OCI-LY7 (cell line): ENCODE results near the gene RASIP1. TPM values are rescaled to one million over a fixed set of nuclear protein-coding genes. Genes with fewer than 3 reads are reported as not detected.

ENCODE experiments used
- BruUV-seq: library from RNA; stranded (reverse); fragments of 400-500 nt; replicated peaks from 2 replicates; lab custom pipeline; 2021; lab: Mats Ljungman, UMichigan
- CTCF ChIA-PET: fragments of 300-600 bp; sonication (Branson Sonifier 250); formaldehyde crosslinking; loops from one replicate; lab custom pipeline; 2022; ENCODE audit warnings: antibody characterized with exemption; ENCODE audit not compliant: unreplicated experiment; lab: Charles Lee
- POLR2A ChIA-PET: fragments of 300-600 bp; sonication (Branson Sonifier 250); formaldehyde crosslinking; loops from one replicate; lab custom pipeline; 2022; ENCODE audit warnings: antibody characterized with exemption; lab: Charles Lee
- DNase-seq: peaks from one replicate; pipeline ENCODE4 v3.0.0-alpha.2; 2015; ENCODE audit warnings: low spot score
- H2AFZ ChIP-seq: fragments of 200-600 bp; sonication (generic), shearing (Covaris generic); 2 replicates; pipeline ENCODE4 v1.6.1; 2014; ENCODE audit warnings: mild to moderate bottlenecking, antibody characterized with exemption, low read length, moderate library complexity
- H3K27ac ChIP-seq: fragments of 200-600 bp; sonication (generic); 2 replicates; pipeline ENCODE4 v1.5.1; 2014; ENCODE audit warnings: mixed run types, low read depth, mild to moderate bottlenecking, moderate library complexity, low read length, inconsistent platforms; ENCODE audit not compliant: poor library complexity, severe bottlenecking
- H3K36me3 ChIP-seq: fragments of 200-600 bp; sonication (generic); 2 replicates; pipeline ENCODE4 v1.6.1; 2014; ENCODE audit warnings: mild to moderate bottlenecking, antibody characterized with exemption, low read length, moderate library complexity, mixed read lengths; ENCODE audit not compliant: insufficient read depth
- H3K4me1 ChIP-seq: fragments of 200-600 bp; sonication (generic); 2 replicates; pipeline ENCODE4 v1.5.1; 2014; ENCODE audit warnings: mild to moderate bottlenecking, low read length; ENCODE audit not compliant: insufficient read depth, poor library complexity, severe bottlenecking
- H3K4me2 ChIP-seq: fragments of 200-600 bp; sonication (generic); 2 replicates; pipeline ENCODE4 v1.6.1; 2014; ENCODE audit warnings: mild to moderate bottlenecking, low read length
- H3K4me3 ChIP-seq: fragments of 200-600 bp; sonication (generic); 2 replicates; pipeline ENCODE4 v1.5.1; 2014; ENCODE audit warnings: mild to moderate bottlenecking, low read depth, low read length; ENCODE audit not compliant: poor library complexity, severe bottlenecking
- H3K79me2 ChIP-seq: fragments of 200-600 bp; sonication (generic); 2 replicates; pipeline ENCODE4 v1.6.1; 2016; ENCODE audit warnings: low read depth, mild to moderate bottlenecking, low read length, moderate library complexity, mixed read lengths; ENCODE audit not compliant: insufficient read depth
- H3K9me2 ChIP-seq: fragments of 200-600 bp; sonication (generic); 2 replicates; pipeline ENCODE4 v1.6.1; 2016; ENCODE audit warnings: mild to moderate bottlenecking, low read length, mixed read lengths; ENCODE audit not compliant: insufficient read depth
- H3K9me3 ChIP-seq: fragments of 200-600 bp; sonication (generic); 2 replicates; pipeline ENCODE4 v1.6.1; 2014; ENCODE audit warnings: mild to moderate bottlenecking, mixed run types, low read length, mixed read lengths
- H4K20me1 ChIP-seq: fragments of 200-600 bp; sonication (generic); 2 replicates; pipeline ENCODE4 v1.6.1; 2014; ENCODE audit warnings: mild to moderate bottlenecking, antibody characterized with exemption, low read length, moderate library complexity, mixed read lengths; ENCODE audit not compliant: insufficient read depth
- EZH2phosphoT487 ChIP-seq: fragments of 200-600 bp; sonication (generic); IDR thresholded peaks from 2 replicates; pipeline ENCODE4 v1.6.1; 2018; ENCODE audit warnings: low read depth, borderline replicate concordance, mild to moderate bottlenecking, mixed run types, antibody characterized with exemption, low read length, moderate library complexity, mixed read lengths
- intact Hi-C: fragments of 100-400 bp; cut with micrococcal nuclease; formaldehyde crosslinking; loops from one replicate; pipeline ENCODE4 v1.10.0; 2022; ENCODE audit not compliant: unreplicated experiment
- total RNA-seq, 2 experiments: library from RNA; depleted of rRNA in 1 of 2; stranded (reverse); fragments of >200 nt in 1 of 2; shearing (Covaris generic) in 1 of 2; gene quantifications; 2 replicates each; pipeline ENCODE4 v1.2.3, GENCODE V29; 2014 to 2022
- TF ChIP-seq, protein P1 (sequence below): fragments of 200-600 bp; sonication (generic); conservative IDR thresholded peaks from 2 replicates; pipeline ENCODE4 v1.5.1; 2014; ENCODE audit warnings: mild to moderate bottlenecking, antibody characterized with exemption, low read length, moderate library complexity, mixed read lengths

The RASIP1 gene
- total RNA-seq, 2 experiments from 2014 or later, result 0.09 to 0.36 TPM

DNA sequence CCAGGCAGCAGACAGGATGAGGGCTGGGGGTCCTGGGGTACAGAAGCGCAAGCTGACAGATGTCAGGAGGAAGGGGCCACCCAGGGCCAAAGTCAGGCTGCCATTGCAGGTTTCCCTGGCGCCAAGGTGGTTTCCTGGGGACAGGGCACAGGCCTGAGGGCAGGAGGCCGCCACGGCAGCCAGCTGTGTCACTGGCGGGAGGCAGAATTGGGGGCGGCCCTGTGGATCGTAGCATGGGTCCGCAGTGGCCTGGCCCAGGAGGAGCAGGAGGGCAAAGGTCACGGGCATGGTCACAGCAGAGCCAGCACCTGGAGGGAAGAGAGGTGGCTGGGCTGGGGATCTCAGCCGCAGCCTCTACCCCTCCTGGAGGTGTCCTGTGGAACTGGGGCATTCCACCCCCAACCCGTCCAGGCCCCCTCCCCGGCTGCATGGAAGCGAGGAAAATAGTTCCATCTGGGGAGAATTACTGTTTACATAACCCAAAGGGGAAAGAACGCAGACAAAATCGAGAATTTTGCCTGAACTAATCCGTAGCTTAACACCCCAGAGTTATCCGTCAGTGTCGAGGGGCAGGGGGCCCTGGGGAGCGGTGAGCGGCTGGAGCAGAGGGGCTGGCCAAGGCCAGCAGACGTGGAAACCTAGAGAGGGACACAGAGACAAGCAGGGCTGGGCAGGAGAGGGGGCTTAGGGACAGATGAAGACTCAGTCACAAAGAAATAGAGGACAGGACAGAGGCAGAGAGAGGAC lies 69.5 kb downstream of the RASIP1 start:
- intact Hi-C loops, result no loop called here
- no peaks in the 10 kb centered on the region for H3K36me3 ChIP-seq
- H3K4me3 ChIP-seq, result no peak overlapping the region
- H3K4me2 ChIP-seq, result no peak overlapping the region
- no peak for TF ChIP-seq EZH2phosphoT487
- TF ChIP-seq, protein P1, sequence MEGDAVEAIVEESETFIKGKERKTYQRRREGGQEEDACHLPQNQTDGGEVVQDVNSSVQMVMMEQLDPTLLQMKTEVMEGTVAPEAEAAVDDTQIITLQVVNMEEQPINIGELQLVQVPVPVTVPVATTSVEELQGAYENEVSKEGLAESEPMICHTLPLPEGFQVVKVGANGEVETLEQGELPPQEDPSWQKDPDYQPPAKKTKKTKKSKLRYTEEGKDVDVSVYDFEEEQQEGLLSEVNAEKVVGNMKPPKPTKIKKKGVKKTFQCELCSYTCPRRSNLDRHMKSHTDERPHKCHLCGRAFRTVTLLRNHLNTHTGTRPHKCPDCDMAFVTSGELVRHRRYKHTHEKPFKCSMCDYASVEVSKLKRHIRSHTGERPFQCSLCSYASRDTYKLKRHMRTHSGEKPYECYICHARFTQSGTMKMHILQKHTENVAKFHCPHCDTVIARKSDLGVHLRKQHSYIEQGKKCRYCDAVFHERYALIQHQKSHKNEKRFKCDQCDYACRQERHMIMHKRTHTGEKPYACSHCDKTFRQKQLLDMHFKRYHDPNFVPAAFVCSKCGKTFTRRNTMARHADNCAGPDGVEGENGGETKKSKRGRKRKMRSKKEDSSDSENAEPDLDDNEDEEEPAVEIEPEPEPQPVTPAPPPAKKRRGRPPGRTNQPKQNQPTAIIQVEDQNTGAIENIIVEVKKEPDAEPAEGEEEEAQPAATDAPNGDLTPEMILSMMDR, result no peak
- no peak overlapping the region for H3K27ac ChIP-seq
- H4K20me1 ChIP-seq, result no peaks in the 10 kb centered on the region
- ChIA-PET CTCF (no interaction called here), POLR2A (no interaction called here)
- no TSS peak for BruUV-seq
- H3K4me1 ChIP-seq, result peaks cover 2% of the 10 kb centered on the region
- DNase-seq, result no peak
- no peaks in the 10 kb centered on the region for H3K79me2 ChIP-seq
- no peaks in the 10 kb centered on the region for H3K9me2 ChIP-seq
- H2AFZ ChIP-seq, result no peak overlapping the region
- H3K9me3 ChIP-seq, result no peaks in the 10 kb centered on the region

Other genes with a start within 250 kb of the RASIP1 start
- 1.3 and 2.3 TPM in 2 replicates for gene LMTK3, start 228.8 kb downstream of the RASIP1 start, total RNA-seq (2014; rRNA removed; shearing (Covaris generic))
- gene LMTK3, start 228.8 kb downstream of the RASIP1 start, total RNA-seq (2022), result 9.7 and 11.5 TPM in 2 replicates
- not detected in 2 replicates for gene SULT2B1, start 188.4 kb downstream of the RASIP1 start, total RNA-seq (2014; rRNA removed; shearing (Covaris generic))
- not detected in 2 replicates for gene SULT2B1, start 188.4 kb downstream of the RASIP1 start, total RNA-seq (2022)
- not detected in 2 replicates for gene SPACA4, start 133.9 kb downstream of the RASIP1 start, total RNA-seq (2014; rRNA removed; shearing (Covaris generic))
- not detected in 2 replicates for gene SPACA4, start 133.9 kb downstream of the RASIP1 start, total RNA-seq (2022)
- gene FAM83E, start 125.5 kb downstream of the RASIP1 start, total RNA-seq (2014; rRNA removed; shearing (Covaris generic)), result 3.7 and 6.2 TPM in 2 replicates
- 3.0 and 5.6 TPM in 2 replicates for gene FAM83E, start 125.5 kb downstream of the RASIP1 start, total RNA-seq (2022)
- gene RPL18, start 121.4 kb downstream of the RASIP1 start, total RNA-seq (2014; rRNA removed; shearing (Covaris generic)), result 3,527 and 5,064 TPM in 2 replicates
- gene RPL18, start 121.4 kb downstream of the RASIP1 start, total RNA-seq (2022), result 1,333 and 1,494 TPM in 2 replicates
- gene SPHK2, start 121.1 kb downstream of the RASIP1 start, total RNA-seq (2014; rRNA removed; shearing (Covaris generic)), result 12.4 and 18.2 TPM in 2 replicates
- 33.3 and 34.8 TPM in 2 replicates for gene SPHK2, start 121.1 kb downstream of the RASIP1 start, total RNA-seq (2022)
- 20.8 and 35.6 TPM in 2 replicates for gene DBP, start 103.2 kb downstream of the RASIP1 start, total RNA-seq (2014; rRNA removed; shearing (Covaris generic))
- 15.7 and 19.0 TPM in 2 replicates for gene DBP, start 103.2 kb downstream of the RASIP1 start, total RNA-seq (2022)
- gene CA11, start 94.4 kb downstream of the RASIP1 start, total RNA-seq (2014; rRNA removed; shearing (Covaris generic)), result 2.5 and 2.7 TPM in 2 replicates
- gene CA11, start 94.4 kb downstream of the RASIP1 start, total RNA-seq (2022), result 4.6 and 10.8 TPM in 2 replicates
- 0.16 TPM in 1 of 2 replicates, not detected in the other for gene NTN5, start 67.6 kb downstream of the RASIP1 start, total RNA-seq (2014; rRNA removed; shearing (Covaris generic))
- gene NTN5, start 67.6 kb downstream of the RASIP1 start, total RNA-seq (2022), result 0.20 and 0.53 TPM in 2 replicates
- not detected in 2 replicates for gene FUT2, start 44.6 kb downstream of the RASIP1 start, total RNA-seq (2014; rRNA removed; shearing (Covaris generic))
- gene FUT2, start 44.6 kb downstream of the RASIP1 start, total RNA-seq (2022), result not detected in 2 replicates
- 1.1 and 1.2 TPM in 2 replicates for gene MAMSTR, start 20.9 kb downstream of the RASIP1 start, total RNA-seq (2014; rRNA removed; shearing (Covaris generic))
- gene MAMSTR, start 20.9 kb downstream of the RASIP1 start, total RNA-seq (2022), result 1.2 and 1.8 TPM in 2 replicates
- not detected in 2 replicates for gene IZUMO1, start 6.3 kb upstream of the RASIP1 start, total RNA-seq (2014; rRNA removed; shearing (Covaris generic))
- not detected in 2 replicates for gene IZUMO1, start 6.3 kb upstream of the RASIP1 start, total RNA-seq (2022)
- 0.03 and 0.08 TPM in 2 replicates for gene FUT1, start 12.0 kb upstream of the RASIP1 start, total RNA-seq (2014; rRNA removed; shearing (Covaris generic))
- gene FUT1, start 12.0 kb upstream of the RASIP1 start, total RNA-seq (2022), result not detected in 2 replicates
- not detected in 2 replicates for gene FGF21, start 14.9 kb upstream of the RASIP1 start, total RNA-seq (2014; rRNA removed; shearing (Covaris generic))
- not detected in 2 replicates for gene FGF21, start 14.9 kb upstream of the RASIP1 start, total RNA-seq (2022)
- 44.5 and 47.2 TPM in 2 replicates for gene BCAT2, start 70.4 kb upstream of the RASIP1 start, total RNA-seq (2014; rRNA removed; shearing (Covaris generic))
- 35.9 and 53.0 TPM in 2 replicates for gene BCAT2, start 70.4 kb upstream of the RASIP1 start, total RNA-seq (2022)
- gene HSD17B14, start 95.9 kb upstream of the RASIP1 start, total RNA-seq (2014; rRNA removed; shearing (Covaris generic)), result 4.5 and 4.9 TPM in 2 replicates
- 1.8 and 3.2 TPM in 2 replicates for gene HSD17B14, start 95.9 kb upstream of the RASIP1 start, total RNA-seq (2022)
- gene PLEKHA4, start 128.0 kb upstream of the RASIP1 start, total RNA-seq (2014; rRNA removed; shearing (Covaris generic)), result 4.7 and 8.4 TPM in 2 replicates
- gene PLEKHA4, start 128.0 kb upstream of the RASIP1 start, total RNA-seq (2022), result 8.1 and 8.8 TPM in 2 replicates
- 31.5 and 31.7 TPM in 2 replicates for gene PPP1R15A, start 131.8 kb upstream of the RASIP1 start, total RNA-seq (2014; rRNA removed; shearing (Covaris generic))
- gene PPP1R15A, start 131.8 kb upstream of the RASIP1 start, total RNA-seq (2022), result 23.4 and 23.8 TPM in 2 replicates
- gene TULP2, start 158.1 kb upstream of the RASIP1 start, total RNA-seq (2014; rRNA removed; shearing (Covaris generic)), result 0.47 TPM in 1 of 2 replicates, not detected in the other
- 1.6 and 2.9 TPM in 2 replicates for gene TULP2, start 158.1 kb upstream of the RASIP1 start, total RNA-seq (2022)
- gene NUCB1, start 159.7 kb upstream of the RASIP1 start, total RNA-seq (2014; rRNA removed; shearing (Covaris generic)), result 72.6 and 88.7 TPM in 2 replicates
- gene NUCB1, start 159.7 kb upstream of the RASIP1 start, total RNA-seq (2022), result 73.6 and 85.3 TPM in 2 replicates
- gene DHDH, start 193.1 kb upstream of the RASIP1 start, total RNA-seq (2014; rRNA removed; shearing (Covaris generic)), result not detected in 2 replicates
- gene DHDH, start 193.1 kb upstream of the RASIP1 start, total RNA-seq (2022), result 0.53 TPM in 1 of 2 replicates, not detected in the other
- 94.9 and 95.2 TPM in 2 replicates for gene BAX, start 214.3 kb upstream of the RASIP1 start, total RNA-seq (2014; rRNA removed; shearing (Covaris generic))
- gene BAX, start 214.3 kb upstream of the RASIP1 start, total RNA-seq (2022), result 83.9 and 93.7 TPM in 2 replicates
- 562 and 602 TPM in 2 replicates for gene FTL, start 224.7 kb upstream of the RASIP1 start, total RNA-seq (2014; rRNA removed; shearing (Covaris generic))
- gene FTL, start 224.7 kb upstream of the RASIP1 start, total RNA-seq (2022), result 438 and 467 TPM in 2 replicates